Neural progenitor cell (in vitro differentiated cells): ENCODE measurements around the gene JAKMIP3. TPM values are rescaled to one million over a fixed set of nuclear protein-coding genes. Genes with fewer than 3 reads are reported as not detected.

ENCODE experiments used
- DNase-seq: peaks from one replicate; pipeline ENCODE4 v3.0.0-alpha.2; 2016; ENCODE audit warnings: low spot score
- H2AFZ ChIP-seq: fragments of 200-600 bp; sonication (generic); replicated peaks from 2 replicates; pipeline ENCODE4 v1.6.1; 2016; ENCODE audit warnings: antibody characterized with exemption
- H3F3A ChIP-seq: fragments of 200-600 bp; sonication (generic); 2 replicates; pipeline ENCODE4 v1.6.1; 2016; ENCODE audit warnings: antibody characterized with exemption, low read depth
- H3K27ac ChIP-seq: fragments of 200-600 bp; sonication (generic); 2 replicates; pipeline ENCODE4 v1.5.1; 2016; ENCODE audit warnings: mild to moderate bottlenecking
- H3K27me3 ChIP-seq: fragments of 200-600 bp; sonication (generic); 2 replicates; pipeline ENCODE4 v1.6.1; 2016; ENCODE audit warnings: mild to moderate bottlenecking, moderate library complexity
- H3K36me3 ChIP-seq: fragments of 200-600 bp; sonication (generic); 2 replicates; pipeline ENCODE4 v1.5.1; 2016
- H3K4me1 ChIP-seq: fragments of 200-600 bp; sonication (generic); 2 replicates; pipeline ENCODE4 v1.6.1; 2016; ENCODE audit warnings: mixed run types
- H3K4me2 ChIP-seq: fragments of 200-600 bp; sonication (generic); 2 replicates; pipeline ENCODE4 v1.6.1; 2016
- H3K4me3 ChIP-seq: fragments of 200-600 bp; sonication (generic); 2 replicates; pipeline ENCODE4 v1.5.1; 2016
- H3K79me2 ChIP-seq: fragments of 200-600 bp; sonication (generic); 2 replicates; pipeline ENCODE4 v1.6.1; 2016; ENCODE audit warnings: low read depth
- H3K9ac ChIP-seq: fragments of 200-600 bp; sonication (generic); 2 replicates; pipeline ENCODE4 v1.6.1; 2016
- H3K9me3 ChIP-seq: fragments of 200-600 bp; sonication (generic); 2 replicates; pipeline ENCODE4 v1.5.1; 2016; ENCODE audit warnings: low read depth
- H4K20me1 ChIP-seq: fragments of 200-600 bp; sonication (generic); 2 replicates; pipeline ENCODE4 v1.6.1; 2016; ENCODE audit warnings: low read depth
- H3K27ac Mint-ChIP-seq: 3 replicates; pipeline ENCODE4 v1.8.0; 2021; ENCODE audit warnings: mixed read lengths
- H3K27me3 Mint-ChIP-seq: 2 replicates; pipeline ENCODE4 v1.8.0; 2022; ENCODE audit warnings: low read depth, mild to moderate bottlenecking, inconsistent platforms, moderate library complexity, mixed read lengths; ENCODE audit not compliant: insufficient read depth
- H3K36me3 Mint-ChIP-seq: 3 replicates; pipeline ENCODE4 v1.8.0; 2021; ENCODE audit warnings: mixed read lengths
- H3K4me1 Mint-ChIP-seq: 3 replicates; pipeline ENCODE4 v1.8.0; 2021; ENCODE audit warnings: mixed read lengths
- H3K4me3 Mint-ChIP-seq: 3 replicates; pipeline ENCODE4 v1.8.0; 2021; ENCODE audit warnings: mild to moderate bottlenecking, moderate library complexity, mixed read lengths
- H3K9me3 Mint-ChIP-seq: 3 replicates; pipeline ENCODE4 v1.8.0; 2020; ENCODE audit warnings: mixed read lengths
- EZH2 ChIP-seq: fragments of 200-600 bp; sonication (generic); IDR thresholded peaks from 2 replicates; pipeline ENCODE4 v1.6.1; 2017; ENCODE audit warnings: antibody characterized with exemption, mild to moderate bottlenecking, moderate library complexity
- EZH2phosphoT487 ChIP-seq: fragments of 200-600 bp; sonication (generic); IDR thresholded peaks from 2 replicates; pipeline ENCODE4 v1.6.1; 2017; ENCODE audit warnings: antibody characterized with exemption
- total RNA-seq: library from RNA; depleted of rRNA; stranded (reverse); fragments of >200 nt; gene quantifications from 2 replicates; pipeline ENCODE4 v1.2.3, GENCODE V29; 2015; ENCODE audit warnings: low replicate concordance
- TF ChIP-seq, protein P1 (sequence below): fragments of 200-600 bp; sonication (generic); IDR thresholded peaks from 2 replicates; pipeline ENCODE4 v1.5.1; 2017; ENCODE audit warnings: antibody characterized with exemption, mild to moderate bottlenecking

The JAKMIP3 gene
- total RNA-seq, 1 donor from 2014 or later, result 0.37 TPM

DNA sequence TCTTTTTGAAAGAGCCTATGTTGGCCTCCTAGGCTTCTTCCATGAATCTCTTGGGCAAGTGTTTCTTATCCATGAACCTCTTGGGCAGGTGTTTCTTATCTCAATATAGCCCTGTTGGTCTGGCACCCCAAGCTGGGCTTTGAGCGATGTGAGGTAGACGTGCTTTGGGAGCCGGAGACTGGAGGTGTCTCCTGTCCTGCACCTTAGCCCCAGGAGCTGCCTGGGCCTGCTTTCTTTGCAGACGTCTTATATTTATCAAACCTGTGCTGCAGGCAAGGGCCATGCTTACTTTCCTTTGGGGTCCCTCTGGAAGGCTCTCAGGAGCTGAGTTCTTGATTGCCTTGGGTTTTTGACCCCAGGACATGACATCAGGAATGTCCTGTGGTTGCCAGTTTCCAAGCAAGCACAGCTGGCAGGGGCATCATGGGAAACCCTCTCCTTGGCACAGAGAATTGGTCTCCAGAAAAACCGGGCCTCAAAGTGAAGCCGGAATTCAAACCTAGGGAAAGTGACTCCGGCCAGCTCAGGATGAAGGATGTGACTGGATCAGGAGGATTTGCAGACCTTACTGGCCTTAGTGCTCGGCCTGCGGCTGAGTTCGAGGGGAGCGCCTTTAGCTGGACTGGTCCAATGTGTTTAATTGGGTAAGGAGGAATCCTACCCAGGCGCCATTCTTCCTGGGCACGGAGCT, 2.8 kb downstream of the JAKMIP3 start:
- H3K27ac ChIP-seq, result no peak overlapping the region
- H3K36me3 ChIP-seq, result no peaks in the 10 kb centered on the region
- H3K27ac Mint-ChIP-seq, result no peak overlapping the region
- H4K20me1 ChIP-seq, result no peaks in the 10 kb centered on the region
- H3F3A ChIP-seq, result no peaks in the 10 kb centered on the region
- peaks cover 10% of the 10 kb centered on the region for H3K4me1 ChIP-seq
- no peak overlapping the region for H2AFZ ChIP-seq
- DNase-seq, result no peak
- no peak overlapping the region for H3K4me3 Mint-ChIP-seq
- no peak overlapping the region for H3K4me3 ChIP-seq
- no peak overlapping the region for H3K4me2 ChIP-seq
- peaks cover 22% of the 10 kb centered on the region for H3K27me3 ChIP-seq
- H3K27me3 Mint-ChIP-seq, result peaks cover 9% of the 10 kb centered on the region
- no peaks in the 10 kb centered on the region for H3K79me2 ChIP-seq
- TF ChIP-seq EZH2, result no peak
- TF ChIP-seq, protein P1, sequence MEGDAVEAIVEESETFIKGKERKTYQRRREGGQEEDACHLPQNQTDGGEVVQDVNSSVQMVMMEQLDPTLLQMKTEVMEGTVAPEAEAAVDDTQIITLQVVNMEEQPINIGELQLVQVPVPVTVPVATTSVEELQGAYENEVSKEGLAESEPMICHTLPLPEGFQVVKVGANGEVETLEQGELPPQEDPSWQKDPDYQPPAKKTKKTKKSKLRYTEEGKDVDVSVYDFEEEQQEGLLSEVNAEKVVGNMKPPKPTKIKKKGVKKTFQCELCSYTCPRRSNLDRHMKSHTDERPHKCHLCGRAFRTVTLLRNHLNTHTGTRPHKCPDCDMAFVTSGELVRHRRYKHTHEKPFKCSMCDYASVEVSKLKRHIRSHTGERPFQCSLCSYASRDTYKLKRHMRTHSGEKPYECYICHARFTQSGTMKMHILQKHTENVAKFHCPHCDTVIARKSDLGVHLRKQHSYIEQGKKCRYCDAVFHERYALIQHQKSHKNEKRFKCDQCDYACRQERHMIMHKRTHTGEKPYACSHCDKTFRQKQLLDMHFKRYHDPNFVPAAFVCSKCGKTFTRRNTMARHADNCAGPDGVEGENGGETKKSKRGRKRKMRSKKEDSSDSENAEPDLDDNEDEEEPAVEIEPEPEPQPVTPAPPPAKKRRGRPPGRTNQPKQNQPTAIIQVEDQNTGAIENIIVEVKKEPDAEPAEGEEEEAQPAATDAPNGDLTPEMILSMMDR, result no peak
- no peak for TF ChIP-seq EZH2phosphoT487
- no peaks in the 10 kb centered on the region for H3K36me3 Mint-ChIP-seq
- H3K9me3 Mint-ChIP-seq, result no peaks in the 10 kb centered on the region
- no peak overlapping the region for H3K9ac ChIP-seq
- no peaks in the 10 kb centered on the region for H3K9me3 ChIP-seq
- peaks cover 16% of the 10 kb centered on the region for H3K4me1 Mint-ChIP-seq

DNA sequence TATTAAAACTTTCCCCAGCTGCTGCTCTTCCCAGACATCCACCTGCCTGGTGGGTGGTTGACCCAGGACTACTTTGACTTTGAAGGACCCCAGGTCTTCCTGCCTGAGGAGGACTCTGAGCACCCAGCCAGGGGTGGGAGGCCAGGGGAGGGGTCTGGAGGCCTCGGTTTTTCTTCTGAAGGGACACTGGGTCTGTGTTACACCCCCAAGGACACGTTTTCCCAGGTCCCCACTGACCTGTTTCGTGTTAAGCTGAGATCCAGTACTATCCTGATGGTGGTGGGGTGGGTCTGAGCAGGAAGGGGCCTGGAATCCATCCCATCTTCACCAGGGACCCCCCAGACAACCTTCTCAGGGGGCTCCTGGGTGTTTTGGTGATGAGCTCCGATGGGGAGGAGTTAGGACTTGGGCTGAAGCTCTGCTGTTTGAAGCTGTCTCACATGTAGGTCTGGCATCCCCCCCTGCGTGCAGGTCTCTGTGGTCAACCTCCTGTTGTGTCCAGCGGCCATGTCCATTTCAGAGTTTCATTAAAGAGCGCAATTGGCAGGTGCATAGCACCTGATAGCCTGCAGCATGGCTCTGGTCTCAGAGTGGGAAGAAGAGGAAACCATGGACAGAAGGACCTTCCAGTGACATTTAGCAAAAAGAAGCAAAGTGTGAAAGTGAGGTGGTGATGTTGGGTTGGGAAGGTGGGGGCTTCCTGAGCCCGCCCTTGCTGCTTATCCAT, 3.5 kb downstream of the JAKMIP3 start:
- Histone ChIP-seq H3F3A (no peaks in the 10 kb centered on the region), H3K27ac (no peak overlapping the region), H3K36me3 (no peaks in the 10 kb centered on the region), H3K27me3 (peaks cover 22% of the 10 kb centered on the region), H3K4me2 (no peak overlapping the region), H4K20me1 (no peaks in the 10 kb centered on the region), H2AFZ (no peak overlapping the region), H3K9me3 (no peaks in the 10 kb centered on the region), H3K79me2 (no peaks in the 10 kb centered on the region), H3K4me3 (no peak overlapping the region), H3K4me1 (peaks cover 10% of the 10 kb centered on the region), H3K9ac (no peak overlapping the region)
- H3K27me3 Mint-ChIP-seq, result peaks cover 9% of the 10 kb centered on the region
- peaks cover 16% of the 10 kb centered on the region for H3K4me1 Mint-ChIP-seq
- no peak for DNase-seq
- H3K9me3 Mint-ChIP-seq, result no peaks in the 10 kb centered on the region
- TF ChIP-seq, protein P1, result no peak
- TF ChIP-seq EZH2phosphoT487 (no peak), EZH2 (no peak)
- H3K4me3 Mint-ChIP-seq, result no peak overlapping the region
- H3K27ac Mint-ChIP-seq, result no peak overlapping the region
- H3K36me3 Mint-ChIP-seq, result no peaks in the 10 kb centered on the region

DNA sequence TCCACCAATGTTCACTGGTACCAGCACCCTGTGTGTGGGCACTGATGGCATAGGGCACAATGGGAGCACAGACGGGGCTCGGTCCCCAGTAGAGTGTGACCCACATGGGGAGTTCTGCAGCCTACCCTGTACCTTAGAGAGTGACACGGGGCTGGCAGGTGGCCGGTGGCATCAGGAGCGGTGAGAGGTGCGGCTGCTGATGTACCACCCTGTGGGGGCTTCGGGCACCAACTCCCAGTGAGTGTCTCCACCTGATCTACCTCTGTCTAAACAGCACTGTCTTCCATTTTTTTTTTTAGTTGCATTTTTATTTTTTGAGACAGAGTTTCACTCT, 4.1 kb downstream of the JAKMIP3 start:
- Histone ChIP-seq H3K79me2 (no peaks in the 10 kb centered on the region), H2AFZ (no peak overlapping the region), H3K4me2 (no peak overlapping the region), H3K9me3 (no peaks in the 10 kb centered on the region), H3K4me3 (no peak overlapping the region), H3K27ac (no peak overlapping the region), H3K9ac (no peak overlapping the region), H3K36me3 (no peaks in the 10 kb centered on the region), H4K20me1 (no peaks in the 10 kb centered on the region), H3F3A (no peaks in the 10 kb centered on the region), H3K4me1 (peaks cover 10% of the 10 kb centered on the region), H3K27me3 (peaks cover 20% of the 10 kb centered on the region)
- DNase-seq, result no peak
- Mint-ChIP-seq H3K27ac (no peak overlapping the region), H3K9me3 (no peaks in the 10 kb centered on the region), H3K4me1 (peaks cover 16% of the 10 kb centered on the region), H3K27me3 (peaks cover 5% of the 10 kb centered on the region), H3K4me3 (no peak overlapping the region), H3K36me3 (no peaks in the 10 kb centered on the region)
- no peak for TF ChIP-seq EZH2phosphoT487
- TF ChIP-seq EZH2, result no peak
- TF ChIP-seq, protein P1, result no peak
